SK-N-SH treated with all-trans-retinoic acid at 6 μM for 48 hours (cell line): ENCODE measurements around the gene PVALB.

ENCODE experiments used
- ESRRG ChIP-seq: fragments of 250-450 bp; sonication (Bioruptor Pico); IDR thresholded peaks from 2 replicates; pipeline ENCODE4 v1.6.1; 2021; ENCODE audit warnings: mild to moderate bottlenecking
- GLIS3 ChIP-seq: fragments of 250-450 bp; sonication (Bioruptor Pico); IDR thresholded peaks from 2 replicates; pipeline ENCODE4 v1.5.0; 2020; ENCODE audit warnings: mild to moderate bottlenecking, moderate library complexity
- OSR1 ChIP-seq: fragments of 250-450 bp; sonication (Bioruptor Pico); IDR thresholded peaks from 2 replicates; pipeline ENCODE4 v1.8.0; 2022; ENCODE audit warnings: moderate library complexity, mild to moderate bottlenecking, inconsistent platforms
- RARB ChIP-seq: fragments of 250-450 bp; sonication (Bioruptor Pico); IDR thresholded peaks from 2 replicates; pipeline ENCODE4 v1.8.0; 2021; ENCODE audit warnings: mild to moderate bottlenecking, moderate library complexity
- SNAI2 ChIP-seq: fragments of 250-450 bp; sonication (Bioruptor Pico); IDR thresholded peaks from 2 replicates; pipeline ENCODE4 v1.5.0; 2020; ENCODE audit warnings: mild to moderate bottlenecking, moderate library complexity
- TCF4 ChIP-seq: fragments of 250-450 bp; sonication (Bioruptor Pico); IDR thresholded peaks from 2 replicates; pipeline ENCODE4 v1.8.0; 2021; ENCODE audit warnings: mild to moderate bottlenecking, moderate library complexity, borderline replicate concordance
- TOX ChIP-seq: fragments of 250-450 bp; sonication (Bioruptor Pico); IDR thresholded peaks from 2 replicates; pipeline ENCODE4 v1.8.0; 2021; ENCODE audit warnings: mild to moderate bottlenecking, moderate library complexity, borderline replicate concordance
- ZC3H10 ChIP-seq: fragments of 250-450 bp; sonication (Bioruptor Pico); IDR thresholded peaks from 2 replicates; pipeline ENCODE4 v1.5.1; 2021; ENCODE audit warnings: mild to moderate bottlenecking, moderate library complexity
- ZFP30 ChIP-seq: fragments of 450-650 bp; formaldehyde crosslinking; IDR thresholded peaks from 2 replicates; pipeline ENCODE4 v1.5.0; 2022; ENCODE audit warnings: mild to moderate bottlenecking, moderate library complexity
- ZNF565 ChIP-seq: fragments of 450-650 bp; formaldehyde crosslinking; conservative IDR thresholded peaks from 2 replicates; pipeline ENCODE4 v1.5.0; 2020; ENCODE audit warnings: low read depth, mild to moderate bottlenecking, moderate library complexity
- ZNF8 ChIP-seq: fragments of 450-650 bp; formaldehyde crosslinking; IDR thresholded peaks from 2 replicates; pipeline ENCODE4 v1.5.0; 2020; ENCODE audit warnings: mild to moderate bottlenecking, moderate library complexity
- TF ChIP-seq, protein P1 (sequence below): fragments of 250-450 bp; sonication (Bioruptor Pico); IDR thresholded peaks from 2 replicates; pipeline ENCODE4 v1.5.1; 2020; ENCODE audit warnings: low read depth, mild to moderate bottlenecking, moderate library complexity
- TF ChIP-seq, protein P2 (sequence below): fragments of 250-450 bp; sonication (Bioruptor Pico); IDR thresholded peaks from 2 replicates; pipeline ENCODE4 v1.5.0; 2020; ENCODE audit warnings: mild to moderate bottlenecking, moderate library complexity

DNA sequence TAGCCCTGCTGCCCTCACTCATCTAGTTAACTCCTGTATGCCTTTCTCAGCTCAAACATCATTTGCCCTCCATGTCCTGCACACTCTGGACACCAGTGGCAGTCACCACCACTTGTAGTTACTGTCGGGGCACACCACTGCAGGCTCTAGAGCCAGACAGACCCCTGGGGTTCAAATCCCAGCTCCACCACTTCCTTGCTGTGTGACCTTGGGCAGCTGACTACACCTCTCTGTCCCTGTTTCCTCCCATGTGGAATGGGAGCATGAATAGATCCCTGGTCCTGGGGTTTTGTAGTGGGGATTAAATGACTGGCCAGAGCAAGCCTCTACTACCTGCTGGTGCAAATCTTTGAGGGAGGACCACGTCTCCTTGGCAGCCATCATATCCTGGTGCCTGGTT, 33.1 kb downstream of the PVALB start:
- TF ChIP-seq, protein P1, sequence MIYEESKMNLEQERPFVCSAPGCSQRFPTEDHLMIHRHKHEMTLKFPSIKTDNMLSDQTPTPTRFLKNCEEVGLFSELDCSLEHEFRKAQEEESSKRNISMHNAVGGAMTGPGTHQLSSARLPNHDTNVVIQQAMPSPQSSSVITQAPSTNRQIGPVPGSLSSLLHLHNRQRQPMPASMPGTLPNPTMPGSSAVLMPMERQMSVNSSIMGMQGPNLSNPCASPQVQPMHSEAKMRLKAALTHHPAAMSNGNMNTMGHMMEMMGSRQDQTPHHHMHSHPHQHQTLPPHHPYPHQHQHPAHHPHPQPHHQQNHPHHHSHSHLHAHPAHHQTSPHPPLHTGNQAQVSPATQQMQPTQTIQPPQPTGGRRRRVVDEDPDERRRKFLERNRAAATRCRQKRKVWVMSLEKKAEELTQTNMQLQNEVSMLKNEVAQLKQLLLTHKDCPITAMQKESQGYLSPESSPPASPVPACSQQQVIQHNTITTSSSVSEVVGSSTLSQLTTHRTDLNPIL (CRISPR knock-in tag): no peak
- no peak for TF ChIP-seq OSR1 (CRISPR knock-in tag)
- TF ChIP-seq, protein P2, sequence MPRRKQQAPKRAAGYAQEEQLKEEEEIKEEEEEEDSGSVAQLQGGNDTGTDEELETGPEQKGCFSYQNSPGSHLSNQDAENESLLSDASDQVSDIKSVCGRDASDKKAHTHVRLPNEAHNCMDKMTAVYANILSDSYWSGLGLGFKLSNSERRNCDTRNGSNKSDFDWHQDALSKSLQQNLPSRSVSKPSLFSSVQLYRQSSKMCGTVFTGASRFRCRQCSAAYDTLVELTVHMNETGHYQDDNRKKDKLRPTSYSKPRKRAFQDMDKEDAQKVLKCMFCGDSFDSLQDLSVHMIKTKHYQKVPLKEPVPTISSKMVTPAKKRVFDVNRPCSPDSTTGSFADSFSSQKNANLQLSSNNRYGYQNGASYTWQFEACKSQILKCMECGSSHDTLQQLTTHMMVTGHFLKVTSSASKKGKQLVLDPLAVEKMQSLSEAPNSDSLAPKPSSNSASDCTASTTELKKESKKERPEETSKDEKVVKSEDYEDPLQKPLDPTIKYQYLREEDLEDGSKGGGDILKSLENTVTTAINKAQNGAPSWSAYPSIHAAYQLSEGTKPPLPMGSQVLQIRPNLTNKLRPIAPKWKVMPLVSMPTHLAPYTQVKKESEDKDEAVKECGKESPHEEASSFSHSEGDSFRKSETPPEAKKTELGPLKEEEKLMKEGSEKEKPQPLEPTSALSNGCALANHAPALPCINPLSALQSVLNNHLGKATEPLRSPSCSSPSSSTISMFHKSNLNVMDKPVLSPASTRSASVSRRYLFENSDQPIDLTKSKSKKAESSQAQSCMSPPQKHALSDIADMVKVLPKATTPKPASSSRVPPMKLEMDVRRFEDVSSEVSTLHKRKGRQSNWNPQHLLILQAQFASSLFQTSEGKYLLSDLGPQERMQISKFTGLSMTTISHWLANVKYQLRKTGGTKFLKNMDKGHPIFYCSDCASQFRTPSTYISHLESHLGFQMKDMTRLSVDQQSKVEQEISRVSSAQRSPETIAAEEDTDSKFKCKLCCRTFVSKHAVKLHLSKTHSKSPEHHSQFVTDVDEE: no peak
- no peak for TF ChIP-seq RARB (CRISPR knock-in tag)
- no peak for TF ChIP-seq TCF4 (CRISPR knock-in tag)
- no peak for TF ChIP-seq ZC3H10
- no peak for TF ChIP-seq ZNF565
- no peak for TF ChIP-seq ZNF8
- TF ChIP-seq SNAI2 (CRISPR knock-in tag): no peak
- TF ChIP-seq ESRRG (CRISPR knock-in tag): no peak
- no peak for TF ChIP-seq GLIS3
- no peak for TF ChIP-seq TOX (CRISPR knock-in tag)
- no peak for TF ChIP-seq ZFP30
